Measurements from ENCODE around the gene FAP.

FAP gene

DNA sequence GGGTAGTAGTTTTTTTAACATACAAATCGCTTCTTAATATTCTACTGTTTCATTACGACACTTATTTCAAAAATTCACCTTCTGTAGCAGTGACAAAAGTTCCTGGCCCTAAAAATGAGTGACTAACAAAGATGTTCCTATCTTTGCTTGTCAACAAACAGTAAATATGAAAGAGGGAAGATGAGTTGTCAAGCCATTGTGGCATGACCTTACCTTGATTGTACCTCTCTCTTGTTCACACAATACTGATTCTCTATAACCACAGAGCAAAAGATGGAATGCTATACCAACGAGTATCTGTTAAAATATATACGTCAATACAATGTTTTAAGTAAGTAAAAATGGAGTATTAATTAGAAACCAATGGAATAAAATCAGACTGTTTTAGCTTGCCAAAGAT is 76.5 kb downstream of the FAP start:
- no peak for TF ChIP-seq CTCF (IDR thresholded peaks at IDR 0.05; ENCODE audit: insufficient read depth, low read length, missing control alignments)
- no peak overlapping the region for H3K4me3 ChIP-seq (ENCODE audit: low read depth, low read length)
- DNase-seq (ENCODE audit: low read depth, low spot score) = no peak
- ChIA-PET CTCF (interaction anchor here (1.2 to 18.8 kb wide), 4 partner anchors 8 to 131 kb away, joined by 3 to 161 read pairs (median 14); partner anchors contain the start of gene GCG), POLR2A (no interaction called here)

GRCh38 chr2:162166174-162166573 is 77.1 kb downstream of the FAP start:
- POLR2A ChIA-PET = no interaction called here
- no peak for DNase-seq (ENCODE audit: low read depth, low spot score)
- no peak overlapping the region for H3K4me3 ChIP-seq (ENCODE audit: low read depth, low read length)
- CTCF ChIA-PET = interaction anchor here (1.2 to 18.8 kb wide), 4 partner anchors 9 to 131 kb away, joined by 3 to 161 read pairs (median 14); partner anchors contain the start of gene GCG
- no peak for TF ChIP-seq CTCF (IDR thresholded peaks at IDR 0.05; ENCODE audit: insufficient read depth, low read length, missing control alignments)

DNA sequence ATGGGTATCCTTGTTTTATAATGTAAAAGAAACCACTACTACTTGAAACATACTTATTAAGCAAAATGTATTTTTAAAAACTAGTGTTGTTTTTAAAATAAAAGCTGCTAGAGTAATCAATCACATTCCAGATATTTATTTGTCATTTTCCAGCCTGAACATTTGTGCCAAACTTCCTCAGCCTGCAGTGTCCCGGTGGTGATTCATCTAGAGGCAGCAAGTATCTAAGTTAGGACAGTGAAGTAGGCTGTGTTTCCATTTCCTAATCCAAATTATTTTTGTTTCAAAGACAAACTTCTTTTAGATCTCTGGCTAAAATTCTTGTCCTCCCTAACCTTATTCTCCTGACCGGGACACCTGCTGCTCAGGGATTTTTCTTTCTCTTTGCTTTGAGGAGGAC is 78.4 kb downstream of the FAP start:
- no peak for DNase-seq (ENCODE audit: low read depth, low spot score)
- H3K4me3 ChIP-seq (ENCODE audit: low read depth, low read length) = no peak overlapping the region
- POLR2A ChIA-PET = no interaction called here
- CTCF ChIA-PET = interaction anchor here (5.1 to 18.8 kb wide), 2 partner anchors 11 to 133 kb away, joined by 23 to 161 read pairs; partner anchors contain the start of gene GCG
- TF ChIP-seq CTCF (IDR thresholded peaks at IDR 0.05; ENCODE audit: insufficient read depth, low read length, missing control alignments) = no peak

DNA sequence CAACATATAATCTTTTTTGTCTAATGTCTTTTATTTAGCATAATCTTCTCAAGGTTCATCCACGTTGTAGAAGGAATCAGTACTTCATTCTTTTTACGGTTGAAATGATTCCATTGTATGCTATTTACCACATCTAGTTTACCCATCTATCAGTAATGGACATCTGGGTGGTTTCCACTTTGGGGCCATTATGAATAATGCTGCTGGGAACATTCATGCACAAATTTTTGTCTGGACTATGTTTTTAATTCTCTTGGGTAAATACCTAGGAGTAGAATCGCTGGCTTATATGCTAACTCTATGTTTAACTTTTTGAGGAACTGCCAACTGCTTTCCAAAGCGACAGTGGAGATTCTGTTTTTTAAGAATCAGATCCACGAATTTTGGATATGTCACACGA is 83.8 kb downstream of the FAP start:
- CTCF ChIA-PET = interaction anchor here (1.7 kb wide), 1 partner anchor 139 kb away, joined by 13 read pairs; no protein-coding TSS in a partner anchor
- H3K4me3 ChIP-seq (ENCODE audit: low read depth, low read length) = no peak overlapping the region
- no peak for DNase-seq (ENCODE audit: low read depth, low spot score)
- no peak for TF ChIP-seq CTCF (IDR thresholded peaks at IDR 0.05; ENCODE audit: insufficient read depth, low read length, missing control alignments)
- POLR2A ChIA-PET = no interaction called here

DNA sequence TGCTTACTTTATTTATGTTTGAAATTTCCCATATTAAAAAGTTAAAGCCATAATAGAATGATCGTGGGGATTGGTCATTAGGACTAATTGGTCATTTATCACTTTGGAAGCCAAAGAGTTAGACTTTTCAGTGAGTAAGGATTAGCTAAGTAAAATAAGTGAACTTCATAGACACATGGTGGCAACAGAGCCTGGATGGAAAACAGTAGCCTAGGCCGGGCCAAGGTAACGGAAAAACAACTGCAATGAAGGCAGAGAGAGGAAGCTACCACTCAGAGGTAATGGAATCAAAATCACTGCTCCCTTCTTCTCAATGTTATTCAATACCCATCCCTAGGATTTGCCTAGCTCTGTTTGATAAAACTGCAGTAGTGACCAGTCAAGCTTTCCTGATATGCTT is 87.1 kb downstream of the FAP start:
- ChIA-PET CTCF (interaction anchor here (0.7 to 11.3 kb wide), 6 partner anchors 15 to 151 kb away, joined by 3 to 254 read pairs (median 4); no protein-coding TSS in a partner anchor), POLR2A (no interaction called here)
- no peak for TF ChIP-seq CTCF (IDR thresholded peaks at IDR 0.05; ENCODE audit: insufficient read depth, low read length, missing control alignments)
- DNase-seq (ENCODE audit: low read depth, low spot score) = no peak
- H3K4me3 ChIP-seq (ENCODE audit: low read depth, low read length) = no peak overlapping the region

GRCh38 chr2:162155093-162155492 is 88.2 kb downstream of the FAP start:
- CTCF ChIA-PET = interaction anchor here (0.9 to 11.3 kb wide), 10 partner anchors 8 to 152 kb away, joined by 3 to 254 read pairs (median 4); no protein-coding TSS in a partner anchor
- no peak for DNase-seq (ENCODE audit: low read depth, low spot score)
- POLR2A ChIA-PET = no interaction called here
- TF ChIP-seq CTCF (IDR thresholded peaks at IDR 0.05; ENCODE audit: insufficient read depth, low read length, missing control alignments) = no peak
- no peak overlapping the region for H3K4me3 ChIP-seq (ENCODE audit: low read depth, low read length)
